SK-N-SH treated with all-trans-retinoic acid at 6 μM for 48 hours (cell line): Measurements from ENCODE around the gene HTT.

Experiments used
- GLIS3 ChIP-seq: fragments of 250-450 bp; sonication (Bioruptor Pico); IDR thresholded peaks from 2 replicates; pipeline ENCODE4 v1.5.0; 2020; ENCODE audit warnings: mild to moderate bottlenecking, moderate library complexity
- PATZ1 ChIP-seq: fragments of 250-450 bp; sonication (Bioruptor Pico); IDR thresholded peaks from 2 replicates; pipeline ENCODE4 v1.8.0; 2020; ENCODE audit warnings: mild to moderate bottlenecking, moderate library complexity, borderline replicate concordance
- TCF4 ChIP-seq: fragments of 250-450 bp; sonication (Bioruptor Pico); IDR thresholded peaks from 2 replicates; pipeline ENCODE4 v1.8.0; 2021; ENCODE audit warnings: mild to moderate bottlenecking, moderate library complexity, borderline replicate concordance
- ZNF565 ChIP-seq: fragments of 450-650 bp; formaldehyde crosslinking; conservative IDR thresholded peaks from 2 replicates; pipeline ENCODE4 v1.5.0; 2020; ENCODE audit warnings: low read depth, mild to moderate bottlenecking, moderate library complexity
- ZNF8 ChIP-seq: fragments of 450-650 bp; formaldehyde crosslinking; IDR thresholded peaks from 2 replicates; pipeline ENCODE4 v1.5.0; 2020; ENCODE audit warnings: mild to moderate bottlenecking, moderate library complexity

DNA sequence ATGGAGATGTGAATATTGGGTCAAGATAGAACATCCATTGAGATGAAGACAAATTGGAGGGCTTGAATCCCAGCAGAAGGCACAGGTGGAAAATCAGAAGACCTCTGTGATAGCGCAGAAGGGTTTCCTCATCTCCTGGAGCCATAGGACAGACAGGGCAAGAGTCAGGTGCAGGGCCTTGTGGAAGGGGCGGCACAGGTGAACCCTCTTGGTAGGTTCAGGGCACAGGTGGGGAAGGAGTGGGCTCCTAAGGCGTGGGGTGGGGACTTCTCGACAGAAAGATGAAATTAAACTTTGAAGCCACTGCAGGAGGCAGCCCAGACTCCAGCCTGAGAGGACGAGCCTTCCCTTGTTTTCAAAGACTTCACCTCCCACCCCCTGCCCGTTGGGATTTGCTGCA lies 209.0 kb downstream of the HTT start:
- no peak for TF ChIP-seq GLIS3 (CRISPR knock-in tag)
- no peak for TF ChIP-seq TCF4 (CRISPR knock-in tag)
- TF ChIP-seq PATZ1 (CRISPR knock-in tag), result no peak
- no peak for TF ChIP-seq ZNF565 (CRISPR knock-in tag)
- no peak for TF ChIP-seq ZNF8
